Renal cortical epithelial cell (primary cell): Measurements from ENCODE around the gene CXCR5. TPM values are rescaled to one million over a fixed set of nuclear protein-coding genes. Genes with fewer than 3 reads are reported as not detected.

Experiments used
- DNase-seq: peaks from one replicate; pipeline ENCODE4 v3.0.0-alpha.2; 2011; ENCODE audit warnings: low read depth
- total RNA-seq: library from RNA; depleted of rRNA; stranded (reverse); fragments of >200 nt; gene quantifications from 2 replicates; pipeline ENCODE4 v1.2.3, GENCODE V29; 2014

The CXCR5 gene
- total RNA-seq, 1 donor from 2014 or later: not detected

DNA sequence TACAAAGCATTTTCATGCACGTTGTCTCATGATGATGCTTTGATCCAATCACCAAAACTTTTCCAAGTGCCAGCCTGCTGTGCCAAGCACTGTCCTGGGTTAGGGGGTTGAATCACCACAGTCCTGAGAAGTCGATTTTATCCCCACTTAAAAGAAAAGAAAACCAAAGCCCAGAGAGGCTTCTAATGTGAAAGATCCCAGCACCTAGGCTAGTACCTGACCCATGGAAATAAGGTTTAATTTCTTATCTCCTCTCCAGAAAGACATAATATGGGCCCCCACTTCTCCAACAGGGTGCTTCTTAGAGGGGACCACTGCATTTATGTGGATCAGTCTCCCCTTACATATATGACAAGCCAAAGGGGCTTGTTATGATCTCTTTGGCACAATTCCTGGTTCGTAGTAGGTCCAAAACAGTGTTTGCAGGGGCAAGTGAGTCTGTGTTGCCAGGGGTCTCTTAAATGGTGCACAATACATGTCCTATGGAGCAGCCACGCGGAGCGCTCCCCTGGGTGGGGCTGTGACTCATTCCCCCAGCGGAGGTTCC, 43.9 kb downstream of the CXCR5 start:
- no peak for DNase-seq

DNA sequence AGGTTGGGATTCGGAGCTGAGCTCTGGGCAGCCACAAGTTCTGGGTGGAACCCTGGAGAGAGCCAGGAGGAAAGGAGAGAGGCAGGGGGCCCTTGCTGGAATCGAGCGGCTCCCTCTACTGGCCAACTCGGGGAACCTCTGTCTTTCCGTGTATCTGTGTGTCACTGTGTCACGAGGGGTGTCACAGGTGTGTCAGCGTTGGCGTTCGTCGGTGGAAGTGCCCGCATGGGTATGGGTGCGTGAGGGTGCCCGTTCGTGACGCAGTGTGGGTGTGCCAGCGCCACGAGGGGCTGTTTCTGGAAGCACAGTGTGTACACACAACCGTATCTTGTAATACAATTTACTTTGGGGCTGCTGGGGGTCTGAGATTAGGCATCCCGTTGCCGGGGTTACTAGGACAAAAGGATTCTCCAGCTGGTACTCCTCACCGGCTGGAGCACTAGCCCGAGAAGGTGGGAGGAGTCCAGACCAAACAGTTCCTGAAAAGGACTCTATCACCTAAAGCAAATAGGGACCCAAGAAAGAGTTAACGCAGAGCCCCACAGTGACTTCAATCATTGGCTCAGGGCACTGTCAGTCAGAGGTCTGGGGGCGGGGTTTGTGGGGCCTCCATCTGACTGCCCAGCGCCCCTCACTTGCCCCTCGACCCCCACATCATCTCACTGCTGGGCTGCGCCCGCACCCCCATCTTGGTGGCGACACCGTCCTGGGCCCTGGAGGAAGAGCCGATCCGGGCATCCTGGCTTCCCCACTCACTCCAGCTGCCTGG, 44.6 kb downstream of the CXCR5 start:
- peak; percentile 91 for DNase-seq

DNA sequence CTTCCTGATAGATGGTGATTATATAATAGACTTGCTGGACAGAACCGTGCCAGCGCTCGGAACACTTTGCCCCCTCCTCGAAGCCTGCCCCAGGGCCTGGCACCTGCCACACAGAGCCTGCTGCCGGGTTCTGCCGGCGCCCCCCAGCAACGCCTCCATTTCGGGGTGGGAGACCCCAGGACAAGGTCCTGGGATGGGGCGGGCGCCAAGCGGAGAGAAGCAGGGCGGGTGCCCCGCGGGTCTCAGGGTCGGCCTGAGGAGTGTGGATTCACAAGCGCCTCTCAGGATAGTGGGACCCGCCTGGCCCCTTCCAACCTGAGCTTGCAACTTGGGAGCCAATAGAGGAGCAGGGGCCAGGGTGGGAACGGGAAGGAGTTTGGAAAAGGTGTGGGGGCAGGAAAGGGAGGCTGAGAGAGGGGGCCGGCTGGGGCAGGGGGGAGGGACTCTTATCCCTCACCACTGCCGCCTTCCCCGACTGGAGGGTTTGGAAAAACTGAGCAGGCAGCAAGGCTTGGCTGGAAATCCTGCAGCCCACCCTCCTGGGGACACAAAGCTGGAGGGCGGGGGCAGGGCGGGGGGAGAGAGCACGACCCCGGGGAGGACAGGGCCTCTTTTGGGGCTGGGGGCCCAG, 45.3 kb downstream of the CXCR5 start:
- DNase-seq: no peak

DNA sequence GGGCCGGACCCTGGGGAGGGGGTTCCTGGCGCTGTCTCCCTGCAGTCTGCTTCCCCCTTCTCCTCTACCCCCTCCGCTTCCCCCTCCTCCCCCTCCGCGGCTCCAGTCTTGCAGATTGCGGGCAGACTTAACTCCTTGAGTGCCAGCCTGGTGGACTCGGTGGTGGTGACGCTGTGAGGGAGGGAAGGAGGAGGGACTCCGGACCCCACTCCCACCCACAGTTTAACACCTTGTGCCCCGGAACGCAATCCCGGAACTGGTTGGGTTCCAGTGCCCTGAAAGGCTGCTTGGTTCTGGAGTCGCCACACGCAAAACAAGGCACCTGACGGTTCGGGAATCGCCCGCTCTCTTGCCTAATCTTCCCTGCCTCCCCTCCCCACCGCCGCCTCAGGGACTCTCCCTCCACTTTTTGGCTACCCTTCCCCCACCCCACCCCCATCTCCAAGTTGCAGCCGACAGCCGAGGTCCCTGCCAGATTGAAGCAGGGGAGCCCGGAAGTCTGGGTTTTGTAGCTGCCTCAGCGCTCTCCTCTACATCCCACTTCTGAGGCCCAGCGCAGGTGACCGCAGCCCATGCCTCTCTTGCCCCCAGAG, 45.9 kb downstream of the CXCR5 start:
- DNase-seq: peak; percentile 72

DNA sequence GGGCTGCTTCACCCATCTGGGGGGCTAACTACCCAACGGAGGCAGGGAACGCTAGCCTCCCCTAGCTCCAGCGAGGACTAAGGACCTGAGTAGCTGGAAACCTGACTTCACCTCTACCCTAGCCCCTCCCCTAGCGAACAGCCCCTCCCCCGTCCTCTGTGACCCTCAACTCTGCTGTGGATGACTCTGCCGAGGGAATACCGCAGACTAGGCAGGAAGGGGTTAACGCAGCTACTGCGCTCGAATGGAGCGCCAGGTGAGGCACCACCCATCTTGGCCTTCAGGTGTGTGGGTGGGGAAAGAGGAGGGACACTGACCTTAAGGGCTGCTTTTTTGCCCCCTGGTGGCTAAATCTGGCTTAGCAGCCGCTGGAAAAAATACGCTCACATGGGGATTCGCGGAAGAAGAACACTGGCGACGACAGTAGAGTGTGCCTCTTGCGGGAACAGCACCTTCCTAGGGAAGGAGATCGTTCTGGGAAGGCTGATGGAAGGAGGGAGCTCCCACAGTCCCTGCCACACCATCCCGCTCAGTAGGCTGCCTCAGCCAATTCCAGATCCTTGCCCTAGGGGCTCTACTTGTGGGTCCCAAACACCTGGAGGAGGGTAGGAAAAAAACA, 46.5 kb downstream of the CXCR5 start:
- peak; percentile 76 for DNase-seq

DNA sequence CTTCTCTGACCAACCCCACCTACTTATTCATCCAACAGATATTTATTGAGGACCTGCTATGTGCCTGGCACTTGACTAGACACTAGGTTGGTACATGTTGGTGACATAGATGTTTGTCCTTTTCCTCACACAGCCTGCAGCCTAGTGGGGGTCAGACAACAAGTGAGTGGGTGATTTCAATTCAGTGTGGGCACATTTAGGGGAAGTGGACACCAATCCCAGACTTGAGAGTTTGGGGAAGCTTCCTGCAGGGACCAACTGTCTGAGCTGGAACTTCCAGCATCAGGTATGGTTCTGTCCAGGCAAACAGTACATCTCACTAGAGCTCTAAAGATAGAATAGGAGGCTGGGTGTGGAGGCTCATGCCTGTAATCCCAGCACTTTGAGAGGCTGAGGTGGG, 47.9 kb downstream of the CXCR5 start:
- DNase-seq: no peak

DNA sequence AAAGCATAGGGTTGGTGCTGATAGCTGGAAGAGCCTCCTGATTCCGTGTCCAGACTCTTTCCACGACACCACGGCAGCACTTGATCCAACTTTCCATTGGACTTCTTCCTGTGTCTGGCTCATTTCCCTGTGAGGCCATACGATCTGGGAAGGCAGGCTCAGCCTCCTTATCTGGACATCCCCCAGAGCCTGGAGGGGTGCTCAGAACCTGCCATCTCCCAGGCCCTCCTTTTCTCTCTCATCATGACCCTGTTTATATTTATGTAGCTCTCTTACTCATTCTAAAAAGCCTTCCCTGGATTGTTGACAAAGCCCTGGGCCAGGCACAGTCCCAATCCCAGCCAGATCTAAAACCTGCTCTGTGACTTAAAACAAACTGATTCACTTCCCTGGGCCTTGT, 49.8 kb downstream of the CXCR5 start:
- DNase-seq: no peak

DNA sequence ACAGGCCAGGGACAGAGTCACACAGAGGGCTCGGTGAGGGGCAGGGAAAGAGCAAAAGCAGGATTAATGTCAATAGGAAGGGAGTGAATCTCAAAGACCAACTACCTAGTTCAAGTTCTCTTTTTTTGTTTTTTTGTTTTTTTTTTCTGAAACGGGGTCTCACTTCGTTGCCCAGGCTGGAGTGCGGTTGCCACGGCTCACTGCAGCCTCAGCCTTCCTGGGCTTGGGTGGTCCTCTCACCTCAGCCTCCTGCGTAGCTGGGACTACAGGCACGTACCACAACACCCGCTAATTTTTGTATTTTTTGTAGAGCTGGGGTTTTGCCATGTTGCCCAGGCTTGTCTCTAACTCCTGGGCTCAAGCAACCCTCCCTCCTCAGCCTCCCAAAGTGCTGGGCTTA, 51.7 kb downstream of the CXCR5 start:
- DNase-seq: no peak

DNA sequence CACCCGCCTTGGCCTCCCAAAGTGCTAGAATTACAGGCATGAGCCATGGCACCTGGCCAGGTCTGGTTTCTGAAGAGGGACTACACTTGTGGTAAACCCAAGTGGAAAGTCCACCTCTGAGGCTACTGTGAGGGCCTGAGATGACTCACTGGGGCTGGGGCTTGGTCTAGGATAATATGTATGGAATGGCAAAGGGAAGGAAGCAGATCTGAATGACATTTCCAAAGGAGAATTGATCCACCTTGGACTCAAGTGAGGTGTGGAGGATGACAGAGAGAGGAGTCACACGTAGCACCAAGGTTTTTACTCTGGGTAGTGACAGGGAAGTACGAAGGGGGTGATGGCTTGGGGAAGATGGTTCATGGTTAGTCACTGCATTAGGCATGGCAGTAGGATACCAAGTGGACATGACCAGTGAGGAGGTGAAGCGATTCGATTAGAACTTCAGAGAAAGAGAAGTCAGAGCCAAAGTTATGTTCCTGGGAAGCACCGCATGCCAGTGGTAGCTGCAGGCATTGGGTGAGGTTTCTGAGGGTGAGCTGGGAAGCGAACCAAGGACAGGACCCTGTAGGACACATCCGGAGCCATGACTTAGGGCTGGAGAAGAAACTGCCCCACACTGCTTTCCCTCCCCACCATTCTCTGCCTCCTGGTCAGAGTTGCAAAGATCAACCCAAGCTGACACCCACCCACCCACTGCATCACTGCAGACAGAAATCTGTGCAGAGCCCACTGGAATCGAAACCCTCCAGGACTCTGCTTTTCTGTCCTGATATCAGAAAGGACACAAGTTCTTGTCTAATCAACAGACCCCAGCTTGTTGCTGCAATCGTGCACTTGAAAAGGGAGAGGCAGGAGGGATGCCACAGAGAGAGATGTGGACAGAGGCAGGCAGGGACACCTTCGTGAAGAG, 55.1 kb downstream of the CXCR5 start:
- peak; percentile 94 for DNase-seq

DNA sequence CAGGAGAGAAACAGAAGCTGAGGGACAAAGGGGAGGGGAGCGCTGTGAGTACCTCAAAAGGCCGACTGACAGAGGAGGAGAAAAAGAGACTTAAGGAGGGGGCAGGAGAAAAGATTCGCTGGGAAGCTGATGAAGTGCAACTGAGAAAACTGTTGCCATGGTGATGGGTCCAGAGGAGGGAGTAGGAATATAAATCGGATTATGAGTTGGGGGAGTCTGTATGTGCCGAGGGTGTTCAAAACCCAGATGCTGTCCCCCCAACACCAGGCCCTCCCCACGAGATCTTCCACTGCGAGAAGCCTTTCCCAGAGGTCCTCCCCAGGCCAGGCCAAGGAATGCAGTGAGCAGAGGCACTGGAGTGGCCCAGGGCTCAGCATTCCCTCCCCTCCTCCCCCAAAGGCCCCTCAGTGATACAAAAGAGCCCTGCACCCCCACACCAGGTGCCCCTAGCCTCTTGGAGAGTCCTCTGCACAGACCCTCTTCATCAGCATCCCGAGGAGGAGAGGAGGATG, 55.8 kb downstream of the CXCR5 start:
- no peak for DNase-seq

DNA sequence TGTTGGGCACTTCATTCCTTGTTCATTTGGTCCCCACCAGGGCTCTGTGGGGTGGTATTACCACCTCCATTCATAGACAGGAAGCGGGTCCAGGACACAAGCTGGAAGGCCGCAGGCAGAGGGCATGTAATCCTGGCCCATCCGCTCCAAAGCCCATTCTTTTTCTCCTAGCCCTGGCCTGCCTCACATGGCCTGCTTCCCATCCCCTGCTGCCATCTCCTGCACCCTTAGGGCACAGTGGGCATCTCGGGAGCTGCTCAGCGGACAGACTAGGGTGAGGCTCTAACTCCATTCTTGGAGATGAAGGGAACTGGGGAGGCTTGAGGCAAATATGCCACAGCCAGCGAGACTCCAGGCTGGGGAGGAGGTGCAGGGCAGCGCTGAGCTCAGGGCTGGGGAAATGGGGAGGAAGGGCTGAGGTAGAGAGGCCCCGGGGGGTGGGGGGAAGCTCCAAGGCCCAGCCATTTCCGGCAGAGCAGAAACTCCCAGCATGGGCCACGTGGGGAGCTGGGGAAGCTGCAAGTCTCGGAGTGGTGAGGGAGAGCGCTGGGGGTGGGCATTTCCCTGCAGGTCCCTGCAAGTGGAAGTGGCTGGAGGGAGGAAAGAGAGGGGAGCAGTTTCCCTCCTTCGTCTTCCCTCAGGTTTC, 56.4 kb downstream of the CXCR5 start:
- DNase-seq: no peak

DNA sequence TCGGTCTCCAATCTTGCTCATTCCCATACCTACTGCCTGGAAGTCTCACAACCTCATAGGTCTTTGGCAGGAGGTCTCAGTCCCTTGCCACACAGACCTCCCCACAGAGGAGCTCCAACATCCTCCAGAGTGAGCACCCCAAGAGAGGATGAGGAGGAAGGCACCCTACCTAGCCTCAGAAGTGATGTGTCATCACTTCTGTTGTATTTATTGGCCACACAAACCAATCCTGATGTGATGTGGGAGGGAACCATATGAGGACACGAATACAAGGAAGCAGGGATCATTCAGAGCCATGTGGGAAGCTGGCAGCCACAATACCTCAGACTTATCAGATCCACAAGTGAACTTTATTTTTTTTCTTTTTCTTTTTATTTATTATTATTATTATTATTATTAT, 63.4 kb downstream of the CXCR5 start:
- DNase-seq: no peak

Other genes starting within 250 kb of the CXCR5 start
- gene TREH, start 204.2 kb upstream of the CXCR5 start, total RNA-seq: not detected in 2 replicates
- gene DDX6, start 92.7 kb upstream of the CXCR5 start, total RNA-seq: 127 and 258 TPM in 2 replicates
- gene BCL9L, start 42.0 kb downstream of the CXCR5 start, total RNA-seq: 22.6 and 44.8 TPM in 2 replicates
- 0.10 TPM in 1 of 2 replicates, not detected in the other for gene UPK2, start 72.4 kb downstream of the CXCR5 start, total RNA-seq
- not detected in 2 replicates for gene FOXR1, start 87.9 kb downstream of the CXCR5 start, total RNA-seq
- gene CENATAC, start 114.2 kb downstream of the CXCR5 start, total RNA-seq: 9.0 and 23.3 TPM in 2 replicates
- gene RPS25, start 134.5 kb downstream of the CXCR5 start, total RNA-seq: 998 and 1,564 TPM in 2 replicates
- gene TRAPPC4, start 134.9 kb downstream of the CXCR5 start, total RNA-seq: 102 and 103 TPM in 2 replicates
- gene SLC37A4, start 147.0 kb downstream of the CXCR5 start, total RNA-seq: 26.4 and 32.6 TPM in 2 replicates
- gene HYOU1, start 173.3 kb downstream of the CXCR5 start, total RNA-seq: 172 and 223 TPM in 2 replicates
- 15.8 and 29.3 TPM in 2 replicates for gene VPS11, start 183.9 kb downstream of the CXCR5 start, total RNA-seq
- gene HMBS, start 201.0 kb downstream of the CXCR5 start, total RNA-seq: 12.0 and 24.0 TPM in 2 replicates
- 22.1 and 42.9 TPM in 2 replicates for gene DPAGT1, start 218.0 kb downstream of the CXCR5 start, total RNA-seq
- gene C2CD2L, start 223.5 kb downstream of the CXCR5 start, total RNA-seq: 3.3 and 4.1 TPM in 2 replicates
- 11.5 and 20.8 TPM in 2 replicates for gene HINFP, start 237.7 kb downstream of the CXCR5 start, total RNA-seq